Measurements from ENCODE around the gene DHRS7B. TPM values are rescaled to one million over a fixed set of nuclear protein-coding genes. Genes with fewer than 3 reads are reported as not detected.

The DHRS7B gene
- total RNA-seq, 1 experiment from 2014 or later: 29.5 TPM

DNA sequence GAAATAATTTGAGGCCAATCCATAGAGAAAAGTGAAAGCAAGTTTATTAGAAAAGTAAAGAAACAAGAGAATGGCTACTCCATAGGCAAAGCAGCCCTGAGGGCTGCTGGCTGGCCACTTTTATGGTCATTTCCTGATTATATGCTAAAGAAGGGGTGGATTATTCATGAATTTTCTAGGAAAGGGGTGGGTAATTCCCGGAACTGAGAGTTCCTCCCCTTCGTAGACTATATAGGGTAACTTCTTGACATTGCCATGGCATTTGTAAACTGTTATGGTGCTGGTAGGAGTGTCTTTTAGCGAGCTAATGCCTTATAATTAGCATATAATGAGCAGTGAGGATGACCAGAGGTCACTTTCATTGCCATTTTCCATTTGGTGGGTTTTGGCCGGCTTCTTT lies 4.4 kb downstream of the DHRS7B start:
- no TSS peak for BruUV-seq (replicated peaks)
- no peaks in the 10 kb centered on the region for H3F3A ChIP-seq (ENCODE audit: low read length, unreplicated experiment)
- H3K27ac ChIP-seq (ENCODE audit: low read length): no peak overlapping the region
- no peaks in the 10 kb centered on the region for H4K20me1 ChIP-seq (ENCODE audit: low read length)
- ChIA-PET CTCF (no interaction called here), POLR2A (ENCODE audit: unreplicated experiment) (no interaction called here)
- H3K4me2 ChIP-seq (ENCODE audit: low read length): no peak overlapping the region
- DNase-seq (no peak), ATAC-seq (no peak)
- intact Hi-C loops (cut with micrococcal nuclease): no loop called here
- H3K27me3 ChIP-seq (ENCODE audit: low read length): no peaks in the 10 kb centered on the region
- no peak overlapping the region for H3K4me3 ChIP-seq (ENCODE audit: low read length)
- 0 out of 2 replicates have a peak, but pooled peaks cover 4% of the 10 kb centered on the region for H3K9me3 ChIP-seq (ENCODE audit: low read length)
- H3K4me1 ChIP-seq (ENCODE audit: insufficient read depth, low read length): peaks cover 8% of the 10 kb centered on the region
- TF ChIP-seq, protein P1, sequence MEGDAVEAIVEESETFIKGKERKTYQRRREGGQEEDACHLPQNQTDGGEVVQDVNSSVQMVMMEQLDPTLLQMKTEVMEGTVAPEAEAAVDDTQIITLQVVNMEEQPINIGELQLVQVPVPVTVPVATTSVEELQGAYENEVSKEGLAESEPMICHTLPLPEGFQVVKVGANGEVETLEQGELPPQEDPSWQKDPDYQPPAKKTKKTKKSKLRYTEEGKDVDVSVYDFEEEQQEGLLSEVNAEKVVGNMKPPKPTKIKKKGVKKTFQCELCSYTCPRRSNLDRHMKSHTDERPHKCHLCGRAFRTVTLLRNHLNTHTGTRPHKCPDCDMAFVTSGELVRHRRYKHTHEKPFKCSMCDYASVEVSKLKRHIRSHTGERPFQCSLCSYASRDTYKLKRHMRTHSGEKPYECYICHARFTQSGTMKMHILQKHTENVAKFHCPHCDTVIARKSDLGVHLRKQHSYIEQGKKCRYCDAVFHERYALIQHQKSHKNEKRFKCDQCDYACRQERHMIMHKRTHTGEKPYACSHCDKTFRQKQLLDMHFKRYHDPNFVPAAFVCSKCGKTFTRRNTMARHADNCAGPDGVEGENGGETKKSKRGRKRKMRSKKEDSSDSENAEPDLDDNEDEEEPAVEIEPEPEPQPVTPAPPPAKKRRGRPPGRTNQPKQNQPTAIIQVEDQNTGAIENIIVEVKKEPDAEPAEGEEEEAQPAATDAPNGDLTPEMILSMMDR (conservative IDR thresholded peaks at IDR 0.05; ENCODE audit: low read depth, low read length): no peak
- TF ChIP-seq EZH2 (IDR thresholded peaks at IDR 0.05; ENCODE audit: low read length, unreplicated experiment) (no peak), EZH2phosphoT487 (IDR thresholded peaks at IDR 0.05; ENCODE audit: borderline replicate concordance, low read length) (no peak)
- H2AFZ ChIP-seq (ENCODE audit: low read length): no peak overlapping the region
- peaks cover 13% of the 10 kb centered on the region; the same call in 1 of the 2 replicates for H3K36me3 ChIP-seq (ENCODE audit: low read depth, low read length)
- H3K9me2 ChIP-seq (replicated peaks; ENCODE audit: low read length): no peaks in the 10 kb centered on the region
- H3K9ac ChIP-seq (ENCODE audit: low read length): no peak overlapping the region
- peaks cover 69% of the 10 kb centered on the region for H3K79me2 ChIP-seq (ENCODE audit: low read length)

DNA sequence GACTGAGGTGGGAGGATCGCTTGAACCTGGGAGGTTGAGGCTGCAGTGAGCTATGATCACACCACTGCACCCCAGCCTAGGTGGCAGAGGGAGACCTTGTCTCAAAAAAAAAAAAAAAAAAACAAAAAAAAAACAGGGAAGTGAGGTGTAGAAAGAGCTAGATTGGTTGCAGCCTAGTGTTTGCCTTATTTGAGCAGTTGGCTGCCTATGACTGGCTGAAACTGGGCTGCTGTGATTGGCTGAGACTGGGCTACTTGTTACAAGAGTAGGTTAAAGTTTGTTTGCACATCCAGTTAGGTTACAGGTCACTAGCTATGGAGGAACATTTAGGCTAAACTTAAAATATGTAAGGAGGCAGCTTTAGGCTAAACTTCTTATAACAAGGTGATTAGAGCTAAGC lies 5.7 kb downstream of the DHRS7B start:
- ChIA-PET CTCF (no interaction called here), POLR2A (ENCODE audit: unreplicated experiment) (no interaction called here)
- TF ChIP-seq, protein P1 (conservative IDR thresholded peaks at IDR 0.05; ENCODE audit: low read depth, low read length): no peak
- TF ChIP-seq EZH2 (IDR thresholded peaks at IDR 0.05; ENCODE audit: low read length, unreplicated experiment): no peak
- TF ChIP-seq EZH2phosphoT487 (IDR thresholded peaks at IDR 0.05; ENCODE audit: borderline replicate concordance, low read length): no peak
- no peak overlapping the region for H3K4me3 ChIP-seq (ENCODE audit: low read length)
- ATAC-seq (no peak), DNase-seq (no peak)
- H2AFZ ChIP-seq (ENCODE audit: low read length): no peak overlapping the region
- no peak overlapping the region for H3K27ac ChIP-seq (ENCODE audit: low read length)
- H3K9me2 ChIP-seq (replicated peaks; ENCODE audit: low read length): no peaks in the 10 kb centered on the region
- peaks cover 64% of the 10 kb centered on the region for H3K79me2 ChIP-seq (ENCODE audit: low read length)
- H3F3A ChIP-seq (ENCODE audit: low read length, unreplicated experiment): no peaks in the 10 kb centered on the region
- H3K4me1 ChIP-seq (ENCODE audit: insufficient read depth, low read length): peaks cover 6% of the 10 kb centered on the region; the same call in 1 of the 2 replicates
- no peaks in the 10 kb centered on the region for H3K27me3 ChIP-seq (ENCODE audit: low read length)
- no peak overlapping the region for H3K4me2 ChIP-seq (ENCODE audit: low read length)
- H4K20me1 ChIP-seq (ENCODE audit: low read length): no peaks in the 10 kb centered on the region
- intact Hi-C loops (cut with micrococcal nuclease): no loop called here
- H3K9me3 ChIP-seq (ENCODE audit: low read length): 0 out of 2 replicates have a peak, but pooled peaks cover 7% of the 10 kb centered on the region
- no TSS peak for BruUV-seq (replicated peaks)
- H3K36me3 ChIP-seq (ENCODE audit: low read depth, low read length): peaks cover 14% of the 10 kb centered on the region; the same call in 1 of the 2 replicates
- no peak overlapping the region for H3K9ac ChIP-seq (ENCODE audit: low read length)

DNA sequence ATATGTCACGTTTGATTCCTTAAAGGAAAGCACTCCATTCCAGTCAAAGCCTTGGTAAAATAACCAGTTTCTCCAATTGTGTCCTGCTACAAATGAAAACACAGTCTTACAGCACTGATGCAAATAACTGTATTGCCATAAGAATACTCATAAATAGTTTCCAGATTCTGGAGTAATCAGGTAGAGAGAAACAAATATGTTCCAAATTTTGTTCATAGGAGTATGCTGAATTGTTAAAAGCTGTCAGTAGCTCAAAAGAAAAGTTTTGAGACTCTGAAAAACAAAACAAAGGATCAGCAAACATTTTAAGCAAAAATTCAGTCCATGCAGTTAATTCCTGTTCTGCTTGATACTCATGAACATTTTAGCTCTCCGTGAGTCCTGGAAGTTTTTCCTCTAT lies 7.8 kb downstream of the DHRS7B start:
- CTCF ChIA-PET: no interaction called here
- H3K79me2 ChIP-seq (ENCODE audit: low read length): peaks cover 43% of the 10 kb centered on the region
- no peak for DNase-seq
- no peaks in the 10 kb centered on the region for H3K27me3 ChIP-seq (ENCODE audit: low read length)
- H3K4me2 ChIP-seq (ENCODE audit: low read length): no peak overlapping the region
- peaks cover 23% of the 10 kb centered on the region for H3K36me3 ChIP-seq (ENCODE audit: low read depth, low read length)
- no peaks in the 10 kb centered on the region for H3K4me1 ChIP-seq (ENCODE audit: insufficient read depth, low read length)
- no peak overlapping the region for H3K27ac ChIP-seq (ENCODE audit: low read length)
- H3F3A ChIP-seq (ENCODE audit: low read length, unreplicated experiment): no peaks in the 10 kb centered on the region
- POLR2A ChIA-PET (ENCODE audit: unreplicated experiment): no interaction called here
- ATAC-seq: no peak
- BruUV-seq (replicated peaks): no TSS peak
- no peak overlapping the region for H2AFZ ChIP-seq (ENCODE audit: low read length)
- intact Hi-C loops (cut with micrococcal nuclease): no loop called here
- H3K9ac ChIP-seq (ENCODE audit: low read length): no peak overlapping the region
- H4K20me1 ChIP-seq (ENCODE audit: low read length): no peaks in the 10 kb centered on the region
- peaks cover 7% of the 10 kb centered on the region; the same call in 1 of the 2 replicates for H3K9me3 ChIP-seq (ENCODE audit: low read length)
- TF ChIP-seq EZH2 (IDR thresholded peaks at IDR 0.05; ENCODE audit: low read length, unreplicated experiment): no peak
- TF ChIP-seq, protein P1 (conservative IDR thresholded peaks at IDR 0.05; ENCODE audit: low read depth, low read length): no peak
- no peaks in the 10 kb centered on the region for H3K9me2 ChIP-seq (replicated peaks; ENCODE audit: low read length)
- no peak overlapping the region for H3K4me3 ChIP-seq (ENCODE audit: low read length)

All from PC-3 (cell line).